RCC 7860 (cell line): ENCODE data around the gene CIPC.
A peak's percentile ranks its signal among the peaks of the same experiment; 100 is the strongest.

Source experiments
- DNase-seq: peaks from one replicate; pipeline ENCODE4 v3.0.0-alpha.2; 2015; ENCODE audit warnings: low spot score
- FAIRE-seq: peaks from 2 replicates; lab custom pipeline; 2012; peaks lifted over from hg19 to GRCh38; lab: Jason Lieb, UNC

Gene CIPC

GRCh38 chr14:77069551-77069950, 28.5 kb upstream of the CIPC start:
- DNase-seq (no peak), FAIRE-seq (no peak)

- DNase-seq = peak; percentile 77
Measured at GRCh38 chr14:77071938-77072388, 26.1 kb upstream of the CIPC start.

GRCh38 chr14:77074969-77075368, 23.1 kb upstream of the CIPC start:
- no peak for DNase-seq
- FAIRE-seq = no peak

More at GRCh38 chr14:77071938-77072388, 26.1 kb upstream of the CIPC start:
- FAIRE-seq = no peak

- no peak for FAIRE-seq
- DNase-seq = no peak
Measured at GRCh38 chr14:77076113-77076631, 21.9 kb upstream of the CIPC start.

GRCh38 chr14:77077040-77077439, 21.0 kb upstream of the CIPC start:
- DNase-seq (no peak), FAIRE-seq (no peak)

- DNase-seq (no peak), FAIRE-seq (no peak)
Measured at GRCh38 chr14:77082356-77082755, 15.7 kb upstream of the CIPC start.

GRCh38 chr14:77083082-77083481, 15.0 kb upstream of the CIPC start:
- DNase-seq (no peak), FAIRE-seq (no peak)

- FAIRE-seq (no peak), DNase-seq (no peak)
Measured at GRCh38 chr14:77084985-77085384, 13.1 kb upstream of the CIPC start.

GRCh38 chr14:77085538-77085937, 12.5 kb upstream of the CIPC start:
- FAIRE-seq = no peak
- no peak for DNase-seq

- FAIRE-seq = no peak
- DNase-seq = peak; percentile 15
Measured at GRCh38 chr14:77086017-77086727, 11.9 kb upstream of the CIPC start.

GRCh38 chr14:77086951-77087350, 11.1 kb upstream of the CIPC start:
- DNase-seq (no peak), FAIRE-seq (no peak)

- FAIRE-seq = no peak
Measured at GRCh38 chr14:77087631-77088030, 10.4 kb upstream of the CIPC start.

GRCh38 chr14:77088219-77088618, 9.8 kb upstream of the CIPC start:
- DNase-seq (no peak), FAIRE-seq (no peak)

More at GRCh38 chr14:77087631-77088030, 10.4 kb upstream of the CIPC start:
- DNase-seq = no peak

GRCh38 chr14:77088645-77089044, 9.4 kb upstream of the CIPC start:
- no peak for DNase-seq
- FAIRE-seq = no peak

GRCh38 chr14:77091518-77091917, 6.5 kb upstream of the CIPC start:
- no peak for FAIRE-seq
- no peak for DNase-seq

- DNase-seq (no peak), FAIRE-seq (no peak)
Measured at GRCh38 chr14:77092676-77093075, 5.4 kb upstream of the CIPC start.

GRCh38 chr14:77094672-77095284, 3.3 kb upstream of the CIPC start:
- FAIRE-seq (no peak), DNase-seq (peak; percentile 30)

GRCh38 chr14:77097006-77097699, 905 bp upstream of the CIPC start:
- FAIRE-seq (no peak), DNase-seq (no peak)

- FAIRE-seq = no peak
- no peak for DNase-seq
Measured at GRCh38 chr14:77098529-77099353, 683 bp downstream of the CIPC start.

GRCh38 chr14:77099425-77100167, 1.5 kb downstream of the CIPC start:
- FAIRE-seq (no peak), DNase-seq (no peak)
